Fibroblast of the aortic adventitia (primary cell): ENCODE data around the gene MUC5AC. TPM values are rescaled to one million over a fixed set of nuclear protein-coding genes. Genes with fewer than 3 reads are reported as not detected.

Experiments used
- DNase-seq: peaks from one replicate; pipeline ENCODE4 v3.0.0-alpha.2; 2010; ENCODE audit warnings: low read depth
- H3K4me3 ChIP-seq: 2 replicates; pipeline ENCODE4 v1.5.1; 2011; ENCODE audit warnings: low read depth, mild to moderate bottlenecking, control low read depth, low read length, moderate library complexity
- CTCF ChIP-seq: IDR thresholded peaks from 2 replicates; pipeline ENCODE4 v1.5.1; 2011; ENCODE audit warnings: mild to moderate bottlenecking, low read length, control low read depth, inconsistent platforms; ENCODE audit not compliant: insufficient read depth
- total RNA-seq: library from RNA; depleted of rRNA; stranded (reverse); fragments of >200 nt; gene quantifications from 2 replicates; pipeline ENCODE4 v1.2.3, GENCODE V29; 2012; ENCODE audit warnings: low replicate concordance

Gene MUC5AC
- total RNA-seq, 1 donor, result under 0.01 TPM

- no peak overlapping the region for H3K4me3 ChIP-seq
- DNase-seq, result no peak
- no peak for TF ChIP-seq CTCF
Observed at GRCh38 chr11:1176224-1177019, 18.7 kb downstream of the MUC5AC start.

GRCh38 chr11:1177020-1177770 is 19.4 kb downstream of the MUC5AC start:
- H3K4me3 ChIP-seq, result no peak overlapping the region
- no peak for DNase-seq
- no peak for TF ChIP-seq CTCF

- no peak for TF ChIP-seq CTCF
- H3K4me3 ChIP-seq, result no peak overlapping the region
- no peak for DNase-seq
Observed at GRCh38 chr11:1177771-1178090, 20.0 kb downstream of the MUC5AC start.

GRCh38 chr11:1178201-1178885 is 20.6 kb downstream of the MUC5AC start:
- DNase-seq, result no peak
- no peak overlapping the region for H3K4me3 ChIP-seq
- TF ChIP-seq CTCF, result no peak

GRCh38 chr11:1178906-1179305 is 21.2 kb downstream of the MUC5AC start:
- H3K4me3 ChIP-seq, result no peak overlapping the region
- DNase-seq, result no peak
- no peak for TF ChIP-seq CTCF

GRCh38 chr11:1179641-1180040 is 21.9 kb downstream of the MUC5AC start:
- DNase-seq, result no peak
- H3K4me3 ChIP-seq, result no peak overlapping the region
- TF ChIP-seq CTCF, result no peak
